GM18517 (cell line): ENCODE measurements around the gene ARMC2.
"Not testable (repeated sequence)": the region's sequence is repeated elsewhere in the genome, so short reads cannot be mapped to it uniquely, and the experiment has no call there.

Experiments used
- ATAC-seq: cut with Tn5 transposase; IDR thresholded peaks from one replicate; pipeline ENCODE4 v1.9.1; 2021; ENCODE audit warnings: mild to moderate bottlenecking, moderate library complexity; ENCODE audit not compliant: unreplicated experiment

ARMC2 gene

GRCh38 chr6:108914235-108915022 lies 66.2 kb downstream of the ARMC2 start:
- no peak for ATAC-seq

DNA sequence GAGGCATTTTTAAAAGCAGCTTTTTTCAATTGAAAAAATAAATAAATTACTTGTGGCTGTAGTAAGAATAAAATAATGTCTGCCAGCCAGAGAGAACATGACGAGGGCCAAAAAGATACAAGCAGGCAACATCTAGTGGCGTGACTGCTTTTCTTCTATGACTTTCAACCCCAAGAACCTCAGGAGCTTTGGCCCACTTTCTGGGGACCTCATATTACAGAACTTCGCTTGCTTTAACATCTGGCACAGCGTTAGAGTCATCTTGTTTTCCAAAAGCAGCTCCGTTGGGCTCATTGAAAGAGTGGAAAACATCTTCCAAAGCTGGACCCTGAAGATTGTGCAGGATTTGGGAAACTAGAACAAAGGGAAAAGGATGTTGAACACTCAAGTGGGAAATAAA lies 67.0 kb downstream of the ARMC2 start:
- no peak for ATAC-seq

DNA sequence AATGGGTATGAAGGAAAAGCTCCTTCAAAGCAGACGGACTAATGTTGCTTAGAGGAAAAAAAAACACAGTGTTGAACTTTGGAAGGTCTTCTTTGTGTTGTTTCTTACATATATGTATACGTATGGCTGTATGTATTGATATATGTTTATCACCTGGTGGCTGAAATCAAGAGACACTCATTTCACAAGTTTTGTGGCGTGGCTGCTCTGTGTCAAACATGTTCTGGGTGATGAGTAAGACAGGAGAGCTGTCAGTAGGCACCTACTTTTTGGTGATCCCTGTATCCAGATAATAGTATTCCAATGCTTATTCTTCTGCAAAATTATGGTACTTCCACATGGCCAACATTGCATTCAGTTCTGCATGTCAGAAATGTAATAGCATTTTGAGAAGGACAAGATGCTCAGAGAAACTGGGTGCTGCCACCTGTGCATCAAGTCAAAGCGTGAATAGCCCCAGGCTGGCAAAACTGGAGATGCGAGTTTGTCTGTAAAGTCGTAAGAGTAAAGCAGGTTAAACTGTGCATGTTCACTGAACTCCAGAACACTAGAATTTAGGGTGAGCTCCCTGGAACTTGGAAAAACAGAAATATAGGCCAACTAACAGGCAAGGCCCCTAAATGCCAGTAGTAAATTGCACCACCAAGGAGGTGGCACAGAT lies 67.9 kb downstream of the ARMC2 start:
- no peak for ATAC-seq

GRCh38 chr6:108920751-108921150 lies 72.5 kb downstream of the ARMC2 start:
- ATAC-seq: no peak

GRCh38 chr6:108921547-108922361 lies 73.5 kb downstream of the ARMC2 start:
- ATAC-seq: no peak

DNA sequence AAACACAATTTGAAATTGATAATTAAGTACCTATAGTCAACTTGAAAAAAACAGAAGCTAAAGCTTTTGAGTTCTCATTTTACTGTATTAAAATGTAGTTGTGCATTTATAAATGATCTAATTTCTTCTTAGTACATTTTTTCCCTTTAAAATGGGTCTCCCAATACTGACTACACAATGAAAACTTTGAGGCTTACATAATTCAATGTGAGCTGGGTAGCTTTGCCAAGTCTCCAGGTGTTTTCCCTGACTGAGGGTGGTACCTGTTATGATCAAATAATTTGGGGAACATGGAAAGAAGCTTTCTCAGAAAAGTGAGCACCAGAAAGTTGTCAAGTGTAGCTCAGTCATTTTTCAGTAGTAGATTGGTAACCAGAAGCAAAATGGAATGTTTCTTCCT lies 74.3 kb downstream of the ARMC2 start:
- ATAC-seq: no peak

DNA sequence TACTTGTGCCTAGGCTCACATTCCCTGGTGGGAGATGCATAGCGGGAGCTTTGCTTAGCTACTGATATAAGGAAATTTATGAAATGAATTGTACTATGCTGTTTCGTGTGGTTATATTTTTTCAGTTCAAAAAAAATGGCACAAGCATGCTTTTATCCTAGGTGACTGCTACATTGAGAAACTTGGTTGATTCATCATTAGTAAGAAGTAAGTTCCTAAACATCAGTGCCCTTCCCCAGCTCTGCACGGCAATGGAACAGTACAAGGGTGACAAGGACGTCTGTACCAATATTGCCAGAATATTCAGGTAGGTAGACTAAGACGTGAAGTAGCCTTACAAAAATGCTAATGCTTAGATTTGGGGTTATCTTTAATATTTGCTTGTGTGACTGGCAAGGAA lies 79.7 kb downstream of the ARMC2 start:
- ATAC-seq: no peak

DNA sequence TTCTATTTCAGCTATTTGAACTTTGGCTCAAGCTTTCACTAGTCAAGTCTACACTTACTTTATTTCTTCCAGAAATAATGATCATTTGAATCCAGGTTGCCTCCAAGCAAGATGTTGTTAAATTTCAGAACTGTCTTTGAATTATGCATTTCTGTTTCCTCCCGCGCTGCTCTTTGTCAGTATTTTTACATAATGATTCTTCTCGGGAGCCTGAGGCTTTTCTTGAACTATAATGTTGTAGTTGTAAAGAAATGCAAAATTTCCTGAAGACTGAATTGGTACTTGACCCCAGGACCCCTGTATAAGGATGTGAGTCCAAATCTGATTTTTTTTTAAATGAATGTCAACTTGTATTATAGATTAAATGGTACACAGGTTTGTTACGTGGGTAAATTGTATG lies 80.4 kb downstream of the ARMC2 start:
- no peak for ATAC-seq

- ATAC-seq: not testable (repeated sequence)
These were observed 82.9 kb downstream of the ARMC2 start for GRCh38 chr6:108931090-108931489.

DNA sequence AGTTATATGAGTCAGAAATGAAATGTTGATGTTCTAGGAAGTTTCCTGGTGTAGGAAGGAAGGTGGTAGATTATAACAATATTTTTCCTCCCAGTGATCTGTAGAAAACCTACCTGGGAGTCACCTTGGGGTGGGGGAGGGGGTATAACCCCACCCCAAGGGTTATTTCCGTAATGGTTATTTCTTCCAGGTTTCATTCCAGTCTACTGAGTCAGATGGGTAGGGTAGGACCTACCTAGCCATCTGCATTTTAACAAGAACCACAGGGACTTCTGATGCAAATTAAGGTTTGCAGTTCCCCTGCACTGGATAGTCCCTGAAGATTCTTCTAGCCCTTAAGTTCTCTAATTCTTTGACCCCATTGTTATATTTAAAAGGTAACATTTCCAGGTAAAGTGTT lies 88.9 kb downstream of the ARMC2 start:
- ATAC-seq: no peak

- ATAC-seq: no peak
These were observed 92.5 kb downstream of the ARMC2 start for GRCh38 chr6:108940741-108941140.

DNA sequence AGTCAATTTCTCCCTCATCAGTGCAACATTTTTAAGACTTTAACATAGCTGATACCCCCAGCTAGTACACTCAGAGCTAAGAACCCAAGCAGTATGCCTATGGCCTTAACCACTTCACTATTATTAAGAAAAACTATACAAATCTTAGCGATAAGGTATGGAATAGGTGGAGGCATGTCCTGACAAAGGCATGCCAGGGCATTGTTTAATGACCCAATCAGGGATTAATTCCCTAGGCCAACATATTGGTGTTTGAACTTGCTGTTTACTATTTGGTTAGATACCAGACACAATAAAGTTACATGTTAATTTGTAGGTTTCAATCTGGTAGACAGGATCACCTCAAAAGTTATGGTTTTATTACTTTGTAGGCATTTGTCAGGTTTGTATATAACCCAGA lies 93.1 kb downstream of the ARMC2 start:
- ATAC-seq: no peak

- ATAC-seq: no peak
These were observed 93.6 kb downstream of the ARMC2 start for GRCh38 chr6:108941859-108942258.

GRCh38 chr6:108942556-108943492 lies 94.6 kb downstream of the ARMC2 start:
- ATAC-seq: no peak

DNA sequence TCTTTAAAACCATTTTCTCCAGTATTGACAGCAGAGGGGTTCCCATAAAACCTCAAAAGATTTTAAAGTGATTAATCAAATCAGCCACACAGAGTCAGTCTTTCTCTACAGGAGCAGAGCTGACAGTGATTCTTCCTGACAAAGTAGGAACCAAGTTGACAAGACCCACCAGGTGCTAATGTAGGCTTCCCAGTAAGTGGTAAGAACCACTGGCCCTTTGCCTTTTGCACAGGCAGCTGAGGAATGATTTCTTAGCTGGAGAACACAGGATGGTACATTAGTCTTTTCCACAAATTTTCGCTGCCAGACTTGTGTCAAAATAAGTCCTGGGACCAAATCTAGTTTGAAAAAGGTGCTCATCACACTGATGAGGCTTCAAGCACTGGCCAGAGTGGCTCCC lies 95.8 kb downstream of the ARMC2 start:
- ATAC-seq: no peak

- no peak for ATAC-seq
These were observed 96.8 kb downstream of the ARMC2 start for GRCh38 chr6:108944707-108945680.

DNA sequence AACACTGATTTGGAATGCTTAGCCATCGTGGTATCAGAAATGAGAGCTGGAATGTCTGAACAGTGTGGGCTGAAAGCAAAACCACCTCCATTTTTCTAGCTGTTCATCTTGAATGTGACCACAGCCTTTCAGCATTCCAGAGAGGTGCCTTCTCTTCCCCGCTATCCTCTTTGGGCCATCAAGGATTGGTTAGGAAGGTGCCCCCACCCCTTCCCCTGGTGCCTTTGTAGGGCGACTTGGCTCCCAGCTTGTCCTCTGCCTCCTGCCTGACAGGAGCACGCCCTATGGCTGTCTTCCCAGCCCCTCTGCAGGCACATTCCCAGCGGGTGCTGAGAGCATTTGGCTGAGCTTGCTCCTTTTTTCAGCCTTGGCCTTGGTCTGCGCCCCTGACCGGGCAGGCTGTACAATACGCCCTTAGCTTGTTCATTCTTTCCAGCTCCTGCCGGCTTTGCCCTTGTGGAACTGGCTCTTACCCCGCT lies 97.5 kb downstream of the ARMC2 start:
- ATAC-seq: no peak

GRCh38 chr6:108946695-108947094 lies 98.5 kb downstream of the ARMC2 start:
- no peak for ATAC-seq

- no peak for ATAC-seq
These were observed 99.1 kb downstream of the ARMC2 start for GRCh38 chr6:108947114-108947854.
